OCI-LY3 (cell line): Measurements from ENCODE around the gene MMRN1.

Experiments
- H2AFZ ChIP-seq: fragments of 200-600, 300-600 bp; shearing (Covaris generic); 2 replicates; pipeline ENCODE4 v1.6.0; 2014; ENCODE audit warnings: antibody characterized with exemption, low read depth, low read length
- H3K27ac ChIP-seq: fragments of 200-600, 300-600 bp; sonication (generic); 2 replicates; pipeline ENCODE4 v1.5.1; 2014; ENCODE audit warnings: mild to moderate bottlenecking, low read length, moderate library complexity, mixed read lengths
- H3K27me3 ChIP-seq: fragments of 200-600, 300-600 bp; sonication (generic); 2 replicates; pipeline ENCODE4 v1.6.1; 2014; ENCODE audit warnings: low read depth, low read length, mixed read lengths
- H3K36me3 ChIP-seq: fragments of 200-600, 300-600 bp; sonication (generic); replicated peaks from 2 replicates; pipeline ENCODE3; 2014; ENCODE audit warnings: low read depth, low read length, mixed read lengths
- H3K4me1 ChIP-seq: fragments of 300-600, 200-600 bp; sonication (generic); 2 replicates; pipeline ENCODE4 v1.6.1; 2014; ENCODE audit warnings: low read length, mixed read lengths
- H3K4me2 ChIP-seq: fragments of 200-600, 300-600 bp; sonication (generic); 2 replicates; pipeline ENCODE4 v1.6.1; 2014; ENCODE audit warnings: low read length, mixed read lengths
- H3K4me3 ChIP-seq: fragments of 300-600, 200-600 bp; sonication (generic); 2 replicates; pipeline ENCODE4 v1.5.1; 2014; ENCODE audit warnings: antibody characterized with exemption, mild to moderate bottlenecking, low read length, moderate library complexity
- H3K79me2 ChIP-seq: fragments of 300-600, 200-600 bp; shearing (Covaris generic); 2 replicates; pipeline ENCODE4 v1.6.1; 2014; ENCODE audit warnings: mild to moderate bottlenecking, low read length, mixed read lengths
- H3K9ac ChIP-seq: fragments of 300-600, 200-600 bp; shearing (Covaris generic); 2 replicates; pipeline ENCODE4 v1.6.0; 2014; ENCODE audit warnings: mild to moderate bottlenecking, low read length, moderate library complexity
- H3K9me3 ChIP-seq: fragments of 200-600, 300-600 bp; shearing (Covaris generic); 2 replicates; pipeline ENCODE4 v1.6.1; 2014; ENCODE audit warnings: low read length, mixed read lengths; ENCODE audit not compliant: insufficient read depth
- H4K20me1 ChIP-seq: fragments of 200-600, 300-600 bp; sonication (generic); 2 replicates; pipeline ENCODE4 v1.6.1; 2016; ENCODE audit warnings: low read length, mixed read lengths; ENCODE audit not compliant: insufficient read depth
- EZH2phosphoT487 ChIP-seq: fragments of 200-600 bp; shearing (Covaris generic); IDR thresholded peaks from 2 replicates; pipeline ENCODE4 v1.6.1; 2018; ENCODE audit warnings: antibody characterized with exemption, mixed run types, low read depth
- TF ChIP-seq, protein P1 (sequence below): fragments of 200-600, 300-600 bp; sonication (generic); IDR thresholded peaks from 2 replicates; pipeline ENCODE4 v1.5.1; 2014; ENCODE audit warnings: antibody characterized with exemption, low read length, low read depth

Gene MMRN1

DNA sequence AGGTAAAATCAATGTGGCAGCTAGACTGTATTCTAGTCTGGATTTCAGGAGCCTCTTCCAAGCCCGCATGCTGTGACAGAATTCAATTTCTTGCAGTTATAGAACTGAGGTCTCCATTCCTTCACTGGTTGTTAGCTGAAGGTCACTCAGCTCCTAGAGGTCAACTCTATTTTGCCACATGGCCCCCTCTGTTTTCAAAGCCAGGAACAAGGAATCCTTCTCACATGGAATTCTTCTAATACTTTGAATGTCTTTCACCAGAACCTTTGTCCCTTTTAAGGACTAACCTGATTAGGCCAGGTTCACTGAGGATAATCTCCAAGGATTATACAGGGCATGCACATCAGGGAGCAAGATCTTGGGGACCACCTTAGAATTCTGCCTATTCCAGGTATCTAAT is 23.4 kb upstream of the MMRN1 start:
- Histone ChIP-seq H3K4me2 (no peak overlapping the region), H4K20me1 (no peaks in the 10 kb centered on the region), H3K4me1 (no peaks in the 10 kb centered on the region), H3K36me3 (no peaks in the 10 kb centered on the region), H3K27ac (no peak overlapping the region), H2AFZ (no peak overlapping the region), H3K79me2 (no peaks in the 10 kb centered on the region), H3K9ac (no peak overlapping the region), H3K4me3 (no peak overlapping the region), H3K27me3 (no peaks in the 10 kb centered on the region), H3K9me3 (no peaks in the 10 kb centered on the region)
- TF ChIP-seq, protein P1, sequence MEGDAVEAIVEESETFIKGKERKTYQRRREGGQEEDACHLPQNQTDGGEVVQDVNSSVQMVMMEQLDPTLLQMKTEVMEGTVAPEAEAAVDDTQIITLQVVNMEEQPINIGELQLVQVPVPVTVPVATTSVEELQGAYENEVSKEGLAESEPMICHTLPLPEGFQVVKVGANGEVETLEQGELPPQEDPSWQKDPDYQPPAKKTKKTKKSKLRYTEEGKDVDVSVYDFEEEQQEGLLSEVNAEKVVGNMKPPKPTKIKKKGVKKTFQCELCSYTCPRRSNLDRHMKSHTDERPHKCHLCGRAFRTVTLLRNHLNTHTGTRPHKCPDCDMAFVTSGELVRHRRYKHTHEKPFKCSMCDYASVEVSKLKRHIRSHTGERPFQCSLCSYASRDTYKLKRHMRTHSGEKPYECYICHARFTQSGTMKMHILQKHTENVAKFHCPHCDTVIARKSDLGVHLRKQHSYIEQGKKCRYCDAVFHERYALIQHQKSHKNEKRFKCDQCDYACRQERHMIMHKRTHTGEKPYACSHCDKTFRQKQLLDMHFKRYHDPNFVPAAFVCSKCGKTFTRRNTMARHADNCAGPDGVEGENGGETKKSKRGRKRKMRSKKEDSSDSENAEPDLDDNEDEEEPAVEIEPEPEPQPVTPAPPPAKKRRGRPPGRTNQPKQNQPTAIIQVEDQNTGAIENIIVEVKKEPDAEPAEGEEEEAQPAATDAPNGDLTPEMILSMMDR, result no peak
- no peak for TF ChIP-seq EZH2phosphoT487

DNA sequence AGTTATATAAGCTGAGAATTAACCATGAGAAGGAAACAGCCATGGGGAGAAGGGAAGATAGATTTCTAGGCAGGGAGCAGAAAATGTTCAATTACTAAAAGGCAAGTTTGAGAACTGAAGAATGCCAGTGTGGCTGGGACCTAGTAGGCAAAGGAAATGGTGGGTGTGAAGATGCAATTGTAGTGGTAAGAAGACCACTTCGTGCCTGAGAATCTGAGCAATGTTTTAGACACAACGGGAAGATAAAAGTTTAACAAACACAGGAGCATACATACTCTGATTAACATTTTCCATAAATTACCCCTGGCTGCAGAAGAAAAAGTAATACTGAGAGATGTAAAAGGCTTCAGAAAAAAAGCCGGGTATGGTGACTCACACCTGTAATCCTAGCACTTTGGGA is 18.1 kb upstream of the MMRN1 start:
- no peaks in the 10 kb centered on the region for H3K79me2 ChIP-seq
- H3K36me3 ChIP-seq, result no peaks in the 10 kb centered on the region
- no peaks in the 10 kb centered on the region for H3K4me1 ChIP-seq
- no peak overlapping the region for H3K4me2 ChIP-seq
- H3K9ac ChIP-seq, result no peak overlapping the region
- no peak overlapping the region for H3K27ac ChIP-seq
- H3K9me3 ChIP-seq, result no peaks in the 10 kb centered on the region
- TF ChIP-seq, protein P1, result no peak
- TF ChIP-seq EZH2phosphoT487, result no peak
- no peak overlapping the region for H3K4me3 ChIP-seq
- H3K27me3 ChIP-seq, result no peaks in the 10 kb centered on the region
- no peaks in the 10 kb centered on the region for H4K20me1 ChIP-seq
- no peak overlapping the region; the same call in 1 of the 2 replicates for H2AFZ ChIP-seq

DNA sequence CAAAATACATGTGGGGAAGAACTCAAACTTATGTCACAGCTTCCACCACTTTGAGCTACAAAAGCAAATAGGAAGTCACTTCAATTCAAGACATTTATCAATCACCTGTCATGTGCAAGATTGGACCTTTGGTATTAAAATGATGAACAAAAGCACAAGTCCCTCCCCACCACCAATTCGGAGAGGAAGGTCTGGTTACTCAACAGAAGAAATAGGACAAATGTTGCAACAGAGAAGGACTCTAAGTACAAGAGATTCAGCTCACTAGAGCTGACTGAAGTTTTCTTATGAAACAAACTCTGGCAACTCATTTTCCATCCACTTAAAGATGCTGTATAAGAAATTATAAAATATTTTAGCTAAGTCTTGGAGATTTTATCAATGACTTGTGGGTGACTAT is 16.0 kb upstream of the MMRN1 start:
- H4K20me1 ChIP-seq, result no peaks in the 10 kb centered on the region
- H3K4me1 ChIP-seq, result no peaks in the 10 kb centered on the region
- H3K79me2 ChIP-seq, result no peaks in the 10 kb centered on the region
- no peak overlapping the region for H3K4me2 ChIP-seq
- H3K36me3 ChIP-seq, result no peaks in the 10 kb centered on the region
- H3K9me3 ChIP-seq, result no peaks in the 10 kb centered on the region
- H3K9ac ChIP-seq, result no peak overlapping the region
- H3K27ac ChIP-seq, result no peak overlapping the region
- H3K4me3 ChIP-seq, result no peak overlapping the region
- TF ChIP-seq, protein P1, result no peak
- H2AFZ ChIP-seq, result 0 out of 2 replicates have a peak overlapping the region, but pooled peaks have one; percentile 43
- H3K27me3 ChIP-seq, result no peaks in the 10 kb centered on the region

DNA sequence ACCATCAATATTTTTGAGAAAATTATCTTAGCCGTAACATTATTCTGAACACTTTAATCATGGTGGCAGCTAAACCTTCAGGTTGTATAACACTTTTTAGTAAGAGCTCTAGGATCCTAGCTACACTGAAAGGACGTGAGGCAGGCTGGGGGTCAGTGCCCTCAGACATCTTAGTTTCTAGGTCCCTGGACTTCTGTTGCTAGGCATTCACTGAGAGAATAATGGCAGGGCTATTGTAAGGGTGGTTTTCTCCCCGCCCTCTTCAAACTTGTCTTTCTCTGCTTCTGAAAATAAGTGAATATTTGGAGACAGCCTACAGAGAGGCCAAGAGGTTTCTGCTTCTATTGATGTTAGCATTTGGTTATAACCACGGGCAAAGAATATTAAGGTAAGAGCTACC is 15.4 kb upstream of the MMRN1 start:
- Histone ChIP-seq H3K79me2 (no peaks in the 10 kb centered on the region), H3K9ac (no peak overlapping the region), H3K4me3 (no peak overlapping the region), H3K36me3 (no peaks in the 10 kb centered on the region), H3K9me3 (no peaks in the 10 kb centered on the region), H3K27ac (no peak overlapping the region), H4K20me1 (no peaks in the 10 kb centered on the region), H2AFZ (no peak overlapping the region), H3K27me3 (no peaks in the 10 kb centered on the region), H3K4me1 (no peaks in the 10 kb centered on the region), H3K4me2 (no peak overlapping the region)
- no peak for TF ChIP-seq EZH2phosphoT487
- TF ChIP-seq, protein P1, result no peak
